ENCODE data around the gene SOCS3.

Gene SOCS3

DNA sequence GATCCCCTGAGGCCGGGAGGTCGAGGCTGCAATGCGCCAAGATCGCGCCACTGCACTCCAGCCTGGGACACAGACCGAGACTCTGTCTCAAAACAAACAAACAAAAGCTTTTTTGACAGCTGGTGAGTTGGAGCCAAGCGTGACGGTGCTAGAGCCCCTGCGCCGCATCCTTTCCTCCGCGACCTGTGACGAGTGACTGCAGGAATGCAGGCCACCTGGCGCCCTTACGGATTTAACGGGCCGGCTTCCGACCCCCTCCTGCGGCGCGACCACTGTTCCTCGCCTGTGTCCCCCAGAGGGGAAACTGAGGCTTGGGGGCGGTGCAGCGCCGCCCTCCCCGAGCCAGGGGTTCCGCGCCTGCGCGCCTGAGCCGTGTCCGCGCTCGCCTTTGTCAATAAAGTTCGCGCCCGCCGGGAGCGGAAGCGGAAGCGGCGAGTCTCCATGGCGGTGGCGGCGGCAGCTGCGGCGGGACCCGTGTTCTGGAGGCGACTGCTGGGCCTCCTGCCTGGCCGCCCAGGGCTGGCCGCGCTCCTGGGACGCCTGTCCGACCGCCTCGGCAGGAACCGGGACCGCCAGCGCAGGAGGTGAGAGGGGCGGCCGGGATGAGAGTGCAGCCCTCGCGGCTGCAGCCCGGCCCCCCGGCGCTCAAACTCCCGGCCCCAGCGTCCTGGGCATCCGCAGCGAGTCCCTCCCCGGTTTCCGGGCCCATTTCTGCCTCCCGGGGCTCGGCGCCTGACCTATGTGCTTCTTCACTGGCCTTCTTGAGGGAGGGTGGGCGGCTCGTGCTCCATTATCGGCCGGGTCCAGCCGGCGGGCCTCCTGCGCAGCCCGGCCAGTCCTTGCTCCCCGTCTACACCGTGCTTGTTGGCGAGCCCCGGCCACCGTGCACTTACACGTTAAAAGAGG, 18.6 kb upstream of the SOCS3 start, which contains the start of gene PGS1 (continued):
- TF ChIP-seq, protein P1, sequence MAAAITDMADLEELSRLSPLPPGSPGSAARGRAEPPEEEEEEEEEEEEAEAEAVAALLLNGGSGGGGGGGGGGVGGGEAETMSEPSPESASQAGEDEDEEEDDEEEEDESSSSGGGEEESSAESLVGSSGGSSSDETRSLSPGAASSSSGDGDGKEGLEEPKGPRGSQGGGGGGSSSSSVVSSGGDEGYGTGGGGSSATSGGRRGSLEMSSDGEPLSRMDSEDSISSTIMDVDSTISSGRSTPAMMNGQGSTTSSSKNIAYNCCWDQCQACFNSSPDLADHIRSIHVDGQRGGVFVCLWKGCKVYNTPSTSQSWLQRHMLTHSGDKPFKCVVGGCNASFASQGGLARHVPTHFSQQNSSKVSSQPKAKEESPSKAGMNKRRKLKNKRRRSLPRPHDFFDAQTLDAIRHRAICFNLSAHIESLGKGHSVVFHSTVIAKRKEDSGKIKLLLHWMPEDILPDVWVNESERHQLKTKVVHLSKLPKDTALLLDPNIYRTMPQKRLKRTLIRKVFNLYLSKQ (tag by site-specific recombination; IDR thresholded peaks at IDR 0.05; ENCODE audit: borderline replicate concordance), result no peak
- no peak for TF ChIP-seq ZNF266 (tag by site-specific recombination; IDR thresholded peaks at IDR 0.05; ENCODE audit: low read depth)
- TF ChIP-seq ZNF548 (tag by site-specific recombination; IDR thresholded peaks at IDR 0.05), result no peak
- TF ChIP-seq, protein P2, sequence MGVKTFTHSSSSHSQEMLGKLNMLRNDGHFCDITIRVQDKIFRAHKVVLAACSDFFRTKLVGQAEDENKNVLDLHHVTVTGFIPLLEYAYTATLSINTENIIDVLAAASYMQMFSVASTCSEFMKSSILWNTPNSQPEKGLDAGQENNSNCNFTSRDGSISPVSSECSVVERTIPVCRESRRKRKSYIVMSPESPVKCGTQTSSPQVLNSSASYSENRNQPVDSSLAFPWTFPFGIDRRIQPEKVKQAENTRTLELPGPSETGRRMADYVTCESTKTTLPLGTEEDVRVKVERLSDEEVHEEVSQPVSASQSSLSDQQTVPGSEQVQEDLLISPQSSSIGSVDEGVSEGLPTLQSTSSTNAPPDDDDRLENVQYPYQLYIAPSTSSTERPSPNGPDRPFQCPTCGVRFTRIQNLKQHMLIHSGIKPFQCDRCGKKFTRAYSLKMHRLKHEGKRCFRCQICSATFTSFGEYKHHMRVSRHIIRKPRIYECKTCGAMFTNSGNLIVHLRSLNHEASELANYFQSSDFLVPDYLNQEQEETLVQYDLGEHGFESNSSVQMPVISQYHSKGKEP (tag by site-specific recombination; IDR thresholded peaks at IDR 0.05), result peak; percentile 38; the same call in 1 of the 2 replicates
- TF ChIP-seq ZBTB17 (tag by site-specific recombination; IDR thresholded peaks at IDR 0.05), result peak; percentile 74
- TF ChIP-seq, protein P3, sequence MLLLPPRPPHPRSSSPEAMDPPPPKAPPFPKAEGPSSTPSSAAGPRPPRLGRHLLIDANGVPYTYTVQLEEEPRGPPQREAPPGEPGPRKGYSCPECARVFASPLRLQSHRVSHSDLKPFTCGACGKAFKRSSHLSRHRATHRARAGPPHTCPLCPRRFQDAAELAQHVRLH (tag by site-specific recombination; IDR thresholded peaks at IDR 0.05), result peak; percentile 93
- TF ChIP-seq ZNF501 (tag by site-specific recombination; IDR thresholded peaks at IDR 0.05), result peak; percentile 75
- peak; percentile 74 for TF ChIP-seq GLIS1 (tag by site-specific recombination; IDR thresholded peaks at IDR 0.05)
- TF ChIP-seq KLF8 (tag by site-specific recombination; IDR thresholded peaks at IDR 0.05), result peak; percentile 71; the same call in 1 of the 2 replicates
- TF ChIP-seq, protein P4, sequence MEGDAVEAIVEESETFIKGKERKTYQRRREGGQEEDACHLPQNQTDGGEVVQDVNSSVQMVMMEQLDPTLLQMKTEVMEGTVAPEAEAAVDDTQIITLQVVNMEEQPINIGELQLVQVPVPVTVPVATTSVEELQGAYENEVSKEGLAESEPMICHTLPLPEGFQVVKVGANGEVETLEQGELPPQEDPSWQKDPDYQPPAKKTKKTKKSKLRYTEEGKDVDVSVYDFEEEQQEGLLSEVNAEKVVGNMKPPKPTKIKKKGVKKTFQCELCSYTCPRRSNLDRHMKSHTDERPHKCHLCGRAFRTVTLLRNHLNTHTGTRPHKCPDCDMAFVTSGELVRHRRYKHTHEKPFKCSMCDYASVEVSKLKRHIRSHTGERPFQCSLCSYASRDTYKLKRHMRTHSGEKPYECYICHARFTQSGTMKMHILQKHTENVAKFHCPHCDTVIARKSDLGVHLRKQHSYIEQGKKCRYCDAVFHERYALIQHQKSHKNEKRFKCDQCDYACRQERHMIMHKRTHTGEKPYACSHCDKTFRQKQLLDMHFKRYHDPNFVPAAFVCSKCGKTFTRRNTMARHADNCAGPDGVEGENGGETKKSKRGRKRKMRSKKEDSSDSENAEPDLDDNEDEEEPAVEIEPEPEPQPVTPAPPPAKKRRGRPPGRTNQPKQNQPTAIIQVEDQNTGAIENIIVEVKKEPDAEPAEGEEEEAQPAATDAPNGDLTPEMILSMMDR (tag by site-specific recombination; IDR thresholded peaks at IDR 0.05), result peak; percentile 52; the same call in 1 of the 2 replicates
- TF ChIP-seq KLF9 (tag by site-specific recombination; IDR thresholded peaks at IDR 0.05; ENCODE audit: low read depth), result peak; percentile 72; the same call in 1 of the 2 replicates
- TF ChIP-seq, protein P5, sequence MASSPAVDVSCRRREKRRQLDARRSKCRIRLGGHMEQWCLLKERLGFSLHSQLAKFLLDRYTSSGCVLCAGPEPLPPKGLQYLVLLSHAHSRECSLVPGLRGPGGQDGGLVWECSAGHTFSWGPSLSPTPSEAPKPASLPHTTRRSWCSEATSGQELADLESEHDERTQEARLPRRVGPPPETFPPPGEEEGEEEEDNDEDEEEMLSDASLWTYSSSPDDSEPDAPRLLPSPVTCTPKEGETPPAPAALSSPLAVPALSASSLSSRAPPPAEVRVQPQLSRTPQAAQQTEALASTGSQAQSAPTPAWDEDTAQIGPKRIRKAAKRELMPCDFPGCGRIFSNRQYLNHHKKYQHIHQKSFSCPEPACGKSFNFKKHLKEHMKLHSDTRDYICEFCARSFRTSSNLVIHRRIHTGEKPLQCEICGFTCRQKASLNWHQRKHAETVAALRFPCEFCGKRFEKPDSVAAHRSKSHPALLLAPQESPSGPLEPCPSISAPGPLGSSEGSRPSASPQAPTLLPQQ (tag by site-specific recombination; IDR thresholded peaks at IDR 0.05), result no peak
- TF ChIP-seq KLF1 (tag by site-specific recombination; IDR thresholded peaks at IDR 0.05), result no peak; the same call in 1 of the 2 replicates
- peak; percentile 81 for TF ChIP-seq SP3 (tag by site-specific recombination; IDR thresholded peaks at IDR 0.05)
- peak; percentile 88 for TF ChIP-seq ZNF600 (tag by site-specific recombination; IDR thresholded peaks at IDR 0.05)
- no peak for TF ChIP-seq ZNF658 (tag by site-specific recombination; IDR thresholded peaks at IDR 0.05)
- no peak for TF ChIP-seq HOXD13 (CRISPR knock-in tag; IDR thresholded peaks at IDR 0.05; ENCODE audit: borderline replicate concordance)
- TF ChIP-seq ZNF404 (tag by site-specific recombination; IDR thresholded peaks at IDR 0.05), result no peak
- peak; percentile 95 for TF ChIP-seq KLF16 (tag by site-specific recombination; IDR thresholded peaks at IDR 0.05)
- no peak for TF ChIP-seq ZNF114 (tag by site-specific recombination; IDR thresholded peaks at IDR 0.05)
- TF ChIP-seq, protein P6, sequence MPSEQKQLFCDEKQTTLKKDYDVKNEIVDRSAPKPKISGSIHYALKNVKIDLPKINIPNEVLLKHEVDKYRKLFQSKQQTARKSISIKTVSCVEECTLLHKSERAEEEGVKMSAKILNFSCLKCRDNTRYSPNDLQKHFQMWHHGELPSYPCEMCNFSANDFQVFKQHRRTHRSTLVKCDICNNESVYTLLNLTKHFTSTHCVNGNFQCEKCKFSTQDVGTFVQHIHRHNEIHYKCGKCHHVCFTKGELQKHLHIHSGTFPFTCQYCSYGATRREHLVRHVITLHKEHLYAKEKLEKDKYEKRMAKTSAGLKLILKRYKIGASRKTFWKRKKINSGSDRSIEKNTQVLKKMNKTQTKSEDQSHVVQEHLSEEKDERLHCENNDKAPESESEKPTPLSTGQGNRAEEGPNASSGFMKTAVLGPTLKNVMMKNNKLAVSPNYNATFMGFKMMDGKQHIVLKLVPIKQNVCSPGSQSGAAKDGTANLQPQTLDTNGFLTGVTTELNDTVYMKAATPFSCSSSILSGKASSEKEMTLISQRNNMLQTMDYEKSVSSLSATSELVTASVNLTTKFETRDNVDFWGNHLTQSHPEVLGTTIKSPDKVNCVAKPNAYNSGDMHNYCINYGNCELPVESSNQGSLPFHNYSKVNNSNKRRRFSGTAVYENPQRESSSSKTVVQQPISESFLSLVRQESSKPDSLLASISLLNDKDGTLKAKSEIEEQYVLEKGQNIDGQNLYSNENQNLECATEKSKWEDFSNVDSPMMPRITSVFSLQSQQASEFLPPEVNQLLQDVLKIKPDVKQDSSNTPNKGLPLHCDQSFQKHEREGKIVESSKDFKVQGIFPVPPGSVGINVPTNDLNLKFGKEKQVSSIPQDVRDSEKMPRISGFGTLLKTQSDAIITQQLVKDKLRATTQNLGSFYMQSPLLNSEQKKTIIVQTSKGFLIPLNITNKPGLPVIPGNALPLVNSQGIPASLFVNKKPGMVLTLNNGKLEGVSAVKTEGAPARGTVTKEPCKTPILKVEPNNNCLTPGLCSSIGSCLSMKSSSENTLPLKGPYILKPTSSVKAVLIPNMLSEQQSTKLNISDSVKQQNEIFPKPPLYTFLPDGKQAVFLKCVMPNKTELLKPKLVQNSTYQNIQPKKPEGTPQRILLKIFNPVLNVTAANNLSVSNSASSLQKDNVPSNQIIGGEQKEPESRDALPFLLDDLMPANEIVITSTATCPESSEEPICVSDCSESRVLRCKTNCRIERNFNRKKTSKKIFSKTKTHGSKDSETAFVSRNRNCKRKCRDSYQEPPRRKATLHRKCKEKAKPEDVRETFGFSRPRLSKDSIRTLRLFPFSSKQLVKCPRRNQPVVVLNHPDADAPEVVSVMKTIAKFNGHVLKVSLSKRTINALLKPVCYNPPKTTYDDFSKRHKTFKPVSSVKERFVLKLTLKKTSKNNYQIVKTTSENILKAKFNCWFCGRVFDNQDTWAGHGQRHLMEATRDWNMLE (tag by site-specific recombination; conservative IDR thresholded peaks at IDR 0.05; ENCODE audit: low read depth), result peak; percentile 47; the same call in 1 of the 2 replicates
- TF ChIP-seq ZNF426 (tag by site-specific recombination; IDR thresholded peaks at IDR 0.05), result no peak
- TF ChIP-seq TRIM28 (IDR thresholded peaks at IDR 0.05; ENCODE audit: borderline replicate concordance, low read length), result 0 out of 2 replicates have a peak, but pooled peaks have one; percentile 17
- 0 out of 2 replicates have a peak, but pooled peaks have one; percentile 61 for TF ChIP-seq ZFP37 (tag by site-specific recombination; IDR thresholded peaks at IDR 0.05)
- no peak; the same call in 1 of the 2 replicates for TF ChIP-seq MEIS1 (CRISPR knock-in tag; IDR thresholded peaks at IDR 0.05; ENCODE audit: borderline replicate concordance)
- TF ChIP-seq WT1 (tag by site-specific recombination; IDR thresholded peaks at IDR 0.05), result peak; percentile 48
